Stimulated activated CD4-positive, alpha-beta T cell treated with anti-CD3 and anti-CD28 coated beads, Interleukin-15, amount 100 ng/mL, for 24 hours (primary cell): ENCODE results near the gene ZNF573.

ENCODE experiments used
- DNase-seq: peaks from one replicate; pipeline ENCODE4 v3.0.0-alpha.2; 2020

The ZNF573 gene

GRCh38 chr19:37695144-37695899 lies 84.1 kb downstream of the ZNF573 start:
- no peak for DNase-seq

DNA sequence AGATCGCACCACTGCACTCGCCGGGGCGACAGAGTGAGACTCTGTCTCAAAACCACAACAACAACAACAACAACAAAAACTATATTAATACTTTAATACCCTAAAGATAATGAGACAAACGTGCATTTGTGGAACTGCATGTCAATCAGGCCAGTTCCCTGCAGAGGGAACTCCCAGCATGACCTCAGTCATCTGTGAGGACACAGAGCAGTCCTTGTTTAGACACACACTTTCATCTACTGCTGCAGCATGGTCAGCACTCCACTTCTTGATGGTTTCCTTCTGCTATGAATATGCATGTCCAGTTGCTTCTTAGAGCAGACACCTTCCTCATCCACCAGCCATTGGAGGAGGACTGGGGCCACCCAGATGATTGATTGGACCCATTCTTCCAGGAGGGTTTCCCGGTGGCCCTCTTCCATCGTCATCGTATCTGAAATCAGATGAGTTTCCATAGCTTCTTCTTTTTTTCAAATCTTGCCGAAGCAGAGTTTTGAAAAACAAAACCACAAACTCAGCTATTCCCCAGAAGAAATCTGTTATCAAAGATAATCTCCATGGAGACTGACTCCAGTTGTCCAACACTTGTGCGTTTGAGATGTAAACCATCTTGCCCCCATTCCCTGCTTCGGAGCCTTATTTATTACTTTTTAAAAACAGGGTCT lies 86.3 kb downstream of the ZNF573 start:
- no peak for DNase-seq

- DNase-seq = peak; percentile 87
Measured at GRCh38 chr19:37691881-37692504, 87.4 kb downstream of the ZNF573 start.
